K562 (cell line): ENCODE data around the gene ORC4. TPM values are rescaled to one million over a fixed set of nuclear protein-coding genes. Genes with fewer than 3 reads are reported as not detected.
A peak's percentile ranks its signal among the peaks of the same experiment; 100 is the strongest.

Source experiments
- ATAC-seq: fragments of 200-7000 bp; cut with Tn5 transposase; 3 replicates; pipeline ENCODE4 v1.9.1; 2020; ENCODE audit warnings: moderate library complexity
- BruUV-seq: library from RNA; stranded (reverse); fragments of 400-500 nt; replicated peaks from 2 replicates; lab custom pipeline; 2021; lab: Mats Ljungman, UMichigan
- CTCF ChIA-PET: fragments of 300-600 bp; formaldehyde crosslinking; extraction: SDS; loops from one replicate; lab custom pipeline; 2021; ENCODE audit warnings: low intra/inter-chr PET ratio; lab: Yijun Ruan, JAX
- POLR2A ChIA-PET: fragments of 300-600, 350-650 bp; sonication (Branson Sonifier 250); formaldehyde crosslinking; extraction: SDS; loops from one replicate; lab custom pipeline; 2021; ENCODE audit warnings: antibody characterized with exemption, inconsistent platforms; lab: Yijun Ruan, JAX
- DNase-seq, 4 experiments: peaks; one replicate each; pipeline versions ENCODE4 v3.0.0 to v3.0.0-alpha.2; 2011 to 2018; ENCODE audit warnings: low spot score in 3 of 4, mixed read lengths in 3 of 4; ENCODE audit errors: extremely low read depth in 1 of 4
- FAIRE-seq: peaks from 2 replicates; lab custom pipeline; 2011; peaks lifted over from hg19 to GRCh38; lab: Jason Lieb, UNC
- H2AFZ ChIP-seq: 2 replicates; pipeline ENCODE4 v1.6.0; 2011; ENCODE audit warnings: low read depth, low read length, control low read depth, inconsistent platforms
- H3K27ac ChIP-seq: fragments of 200-600 bp; 3 replicates; pipeline ENCODE4 v1.8.0; 2011; ENCODE audit warnings: low read depth, mild to moderate bottlenecking, control low read depth, inconsistent platforms, low read length, moderate library complexity, mixed read lengths; ENCODE audit errors: extremely low read depth
- H3K27me3 ChIP-seq, 2 experiments: fragments of 300-600 bp in 1 of 2; 2 replicates in 1 of 2; 3 replicates in 1 of 2; pipeline versions ENCODE4 v1.6.0 to v1.8.0; 2011; ENCODE audit warnings: inconsistent platforms in 2 of 2, low read length in 2 of 2, mild to moderate bottlenecking in 1 of 2, mixed read lengths in 1 of 2, moderate library complexity in 1 of 2; ENCODE audit not compliant: control insufficient read depth in 2 of 2, insufficient read depth in 2 of 2
- H3K36me3 ChIP-seq: fragments of 300-600 bp; 3 replicates; pipeline ENCODE4 v1.8.0; 2011; ENCODE audit warnings: mild to moderate bottlenecking, low read length, inconsistent platforms; ENCODE audit not compliant: control insufficient read depth, insufficient read depth
- H3K4me1 ChIP-seq, 2 experiments: fragments of 200-600 bp in 1 of 2; replicated peaks in 1 of 2; 2 replicates in 1 of 2; 3 replicates in 1 of 2; pipeline versions ENCODE4 v1.5.1 to v1.8.0; 2011; ENCODE audit warnings: inconsistent platforms in 2 of 2, low read length in 2 of 2, mild to moderate bottlenecking in 1 of 2, mixed read lengths in 1 of 2, moderate library complexity in 1 of 2; ENCODE audit not compliant: control insufficient read depth in 2 of 2, insufficient read depth in 2 of 2
- H3K4me2 ChIP-seq: 2 replicates; pipeline ENCODE4 v1.6.1; 2011; ENCODE audit warnings: low read length, control low read depth, inconsistent platforms, mixed read lengths; ENCODE audit not compliant: insufficient read depth
- H3K4me3 ChIP-seq: fragments of 200-600 bp; sonication (generic), shearing (Covaris generic); 2 replicates; pipeline ENCODE4 v1.5.1; 2016; ENCODE audit warnings: control low read depth, inconsistent platforms
- H3K79me2 ChIP-seq: fragments of 200-600 bp; 3 replicates; pipeline ENCODE4 v1.8.0; 2011; ENCODE audit warnings: low read length, inconsistent platforms; ENCODE audit not compliant: control insufficient read depth, insufficient read depth
- H3K9ac ChIP-seq, 2 experiments: 2 replicates each; pipeline versions ENCODE4 v1.6.0 to v1.6.1; 2011; ENCODE audit warnings: low read depth in 2 of 2, low read length in 2 of 2, control low read depth in 1 of 2, inconsistent platforms in 1 of 2, mild to moderate bottlenecking in 1 of 2, mixed read lengths in 1 of 2; ENCODE audit not compliant: insufficient read depth in 1 of 2
- H3K9me1 ChIP-seq: one replicate; pipeline ENCODE4 v1.6.0; 2011; ENCODE audit warnings: inconsistent platforms, mild to moderate bottlenecking, low read length, moderate library complexity; ENCODE audit not compliant: control insufficient read depth, insufficient read depth
- H3K9me3 ChIP-seq: replicated peaks from 2 replicates; pipeline ENCODE4 v1.5.1; 2011; ENCODE audit warnings: low read depth, low read length, inconsistent platforms; ENCODE audit not compliant: control insufficient read depth, insufficient read depth
- H4K20me1 ChIP-seq: replicated peaks from 2 replicates; pipeline ENCODE4 v1.6.1; 2011; ENCODE audit warnings: low read length, inconsistent platforms, mixed read lengths; ENCODE audit not compliant: control insufficient read depth, insufficient read depth
- BCL6 ChIP-seq: fragments of 250-450 bp; sonication (Bioruptor Pico); IDR thresholded peaks from 2 replicates; pipeline ENCODE4 v1.4.0; 2020
- BMI1 ChIP-seq: fragments of 150-350 bp; IDR thresholded peaks from 2 replicates; pipeline ENCODE4 v1.6.1; 2014; ENCODE audit warnings: low read length
- DACH1 ChIP-seq: fragments of 450-650 bp; IDR thresholded peaks from 2 replicates; pipeline ENCODE4 v1.6.1; 2018; ENCODE audit not compliant: partially characterized antibody
- ETV6 ChIP-seq, 3 experiments: fragments of 150-350 bp in 1 of 3; sonication (generic) in 1 of 3; formaldehyde crosslinking in 1 of 3; IDR thresholded peaks; 2 replicates each; pipeline versions ENCODE4 v1.6.1 to v1.8.0; 2014 to 2022; ENCODE audit warnings: borderline replicate concordance in 2 of 3, low read depth in 2 of 3, antibody characterized with exemption in 1 of 3, low read length in 1 of 3, mild to moderate bottlenecking in 1 of 3, missing genetic modification reagents in 1 of 3
- LEF1 ChIP-seq: fragments of 450-650 bp; IDR thresholded peaks from 2 replicates; pipeline ENCODE4 v1.6.1; 2016; ENCODE audit warnings: mild to moderate bottlenecking
- MAFF ChIP-seq: IDR thresholded peaks from 2 replicates; pipeline ENCODE4 v1.6.1; 2012; ENCODE audit warnings: low read length, improper control_type of control experiment
- MTA1 ChIP-seq: fragments of 450-650 bp; IDR thresholded peaks from 2 replicates; pipeline ENCODE4 v1.6.1; 2017; ENCODE audit warnings: borderline replicate concordance
- MYNN ChIP-seq, 2 experiments: sonication (generic); formaldehyde crosslinking in 1 of 2; IDR thresholded peaks; 2 replicates each; pipeline versions ENCODE4 v1.5.0 to v1.6.1; 2016 to 2020; ENCODE audit warnings: antibody characterized with exemption in 1 of 2, missing genetic modification reagents in 1 of 2
- NBN ChIP-seq: fragments of 450-650 bp; IDR thresholded peaks from 2 replicates; pipeline ENCODE4 v1.6.1; 2016; ENCODE audit warnings: low read depth, mild to moderate bottlenecking
- NFE2 ChIP-seq: IDR thresholded peaks from 2 replicates; pipeline ENCODE4 v1.6.1; 2014; ENCODE audit warnings: antibody characterized with exemption, low read depth
- RB1 ChIP-seq: fragments of 450-650 bp; IDR thresholded peaks from 2 replicates; pipeline ENCODE4 v1.6.1; 2017; ENCODE audit warnings: low read depth, mild to moderate bottlenecking
- RBM39 ChIP-seq: fragments of 200-400 bp; formaldehyde crosslinking; optimal IDR thresholded peaks from 2 replicates; pipeline ENCODE3; 2018; ENCODE audit warnings: low read depth, low read length
- TCF3 ChIP-seq: sonication (generic); formaldehyde crosslinking; IDR thresholded peaks from 2 replicates; pipeline ENCODE4 v1.4.0; 2020; ENCODE audit warnings: mild to moderate bottlenecking, missing genetic modification reagents
- TRIM28 ChIP-seq: fragments of 450-650 bp; IDR thresholded peaks from 2 replicates; pipeline ENCODE4 v1.6.1; 2017
- YBX1 ChIP-seq: fragments of 450-650 bp; IDR thresholded peaks from 2 replicates; pipeline ENCODE4 v1.7.1; 2016; ENCODE audit warnings: mild to moderate bottlenecking
- ZBTB17 ChIP-seq: fragments of 450-650 bp; formaldehyde crosslinking; IDR thresholded peaks from 2 replicates; pipeline ENCODE4 v1.4.0; 2020; ENCODE audit warnings: mild to moderate bottlenecking
- ZFX ChIP-seq: sonication (generic); formaldehyde crosslinking; IDR thresholded peaks from 2 replicates; pipeline ENCODE4 v1.8.0; 2022; ENCODE audit warnings: mild to moderate bottlenecking, missing genetic modification reagents, moderate library complexity
- ZNF347 ChIP-seq: fragments of 450-650 bp; formaldehyde crosslinking; IDR thresholded peaks from 2 replicates; pipeline ENCODE4 v1.4.0; 2020; ENCODE audit warnings: low read depth, mild to moderate bottlenecking, moderate library complexity
- ZNF41 ChIP-seq: fragments of 250-450 bp; sonication (Bioruptor Pico); conservative IDR thresholded peaks from 2 replicates; pipeline ENCODE4 v1.4.0; 2020; ENCODE audit warnings: mild to moderate bottlenecking
- ZNF507 ChIP-seq: conservative IDR thresholded peaks from 2 replicates; pipeline ENCODE4 v1.6.1; 2017; ENCODE audit warnings: missing genetic modification characterization, missing compliant biosample characterization
- ZNF76 ChIP-seq: fragments of 250-450 bp; sonication (Bioruptor Pico); IDR thresholded peaks from 2 replicates; pipeline ENCODE4 v1.4.0; 2020; ENCODE audit warnings: mild to moderate bottlenecking, moderate library complexity, borderline replicate concordance
- WGBS: fragments of 100-300 bp; shearing (Covaris generic); methylation state at CpG from one replicate; pipeline ENCODE4 v1.1.6; 2016; ENCODE audit warnings: low coverage, mixed read lengths; ENCODE audit not compliant: insufficient coverage; ENCODE audit errors: missing lambda C conversion rate; 5-methylcytosine and 5-hydroxymethylcytosine counted together
- in situ Hi-C: fragments of 300-500 bp; cut with MboI; formaldehyde crosslinking; loops from 4 replicates; pipeline ENCODE4 v1.15.0; 2018; ENCODE audit warnings: inconsistent platforms, mixed read lengths
- intact Hi-C: fragments of 100-400 bp; cut with micrococcal nuclease; formaldehyde crosslinking; loops from 2 replicates; pipeline ENCODE4 v1.14.2; 2022
- polyA plus RNA-seq, 8 experiments: library from polyadenylated mRNA; depleted of rRNA in 4 of 8; stranded (reverse) in 5 of 8; unstranded in 3 of 8; fragments of >200 nt; fragmentation: Nextera tagmentation in 2 of 8; fragmentation: Illumina TruSeq in 1 of 8; extraction: Ambion mirVana in 2 of 8; extraction: Trizol in 1 of 8; gene quantifications; 2 replicates each; pipeline versions ENCODE4 v1.2.1 to v1.2.3, GENCODE V29; 2011 to 2014; ENCODE audit warnings: inconsistent platforms in 1 of 8, missing spikeins in 1 of 8
- total RNA-seq, 7 experiments: library from RNA; depleted of rRNA in 6 of 7; stranded (reverse); fragments of >200 nt in 6 of 7; fragmentation: Illumina TruSeq in 2 of 7; extraction: Trizol in 2 of 7; gene quantifications; 2 replicates each; pipeline versions ENCODE4 v1.2.1 to v1.2.3, GENCODE V29; 2011 to 2021; ENCODE audit warnings: low replicate concordance in 1 of 7

Gene ORC4
- total and polyA plus RNA-seq, 9 of the 15 experiments (the other 6 are each of a cell fraction or from before 2014, with no cell fraction given): 58.6 to 100 (median 70.5) TPM

DNA sequence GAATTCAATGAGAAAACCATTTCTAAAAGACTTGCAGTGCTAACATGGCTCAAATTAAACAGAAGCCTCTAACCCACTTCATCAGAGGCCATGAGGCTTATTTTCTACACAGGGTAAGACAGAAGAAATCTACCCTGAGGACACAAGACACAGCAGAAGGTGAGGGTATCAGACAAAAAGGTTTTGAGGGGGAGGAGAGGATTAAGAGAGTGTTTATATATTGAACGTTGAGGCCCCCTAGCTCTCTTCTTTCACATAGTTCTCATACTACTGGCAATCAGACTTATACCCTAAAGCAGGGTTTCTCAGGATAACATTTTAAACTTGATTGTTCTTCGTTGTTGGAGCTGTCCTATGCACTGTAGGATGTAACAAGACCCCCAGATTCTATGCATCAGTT, 21.4 kb downstream of the ORC4 start (continued):
- TF ChIP-seq DACH1 (no peak), YBX1 (no peak), NFE2 (no peak), ZNF347 (CRISPR knock-in tag) (no peak), NBN (no peak)

DNA sequence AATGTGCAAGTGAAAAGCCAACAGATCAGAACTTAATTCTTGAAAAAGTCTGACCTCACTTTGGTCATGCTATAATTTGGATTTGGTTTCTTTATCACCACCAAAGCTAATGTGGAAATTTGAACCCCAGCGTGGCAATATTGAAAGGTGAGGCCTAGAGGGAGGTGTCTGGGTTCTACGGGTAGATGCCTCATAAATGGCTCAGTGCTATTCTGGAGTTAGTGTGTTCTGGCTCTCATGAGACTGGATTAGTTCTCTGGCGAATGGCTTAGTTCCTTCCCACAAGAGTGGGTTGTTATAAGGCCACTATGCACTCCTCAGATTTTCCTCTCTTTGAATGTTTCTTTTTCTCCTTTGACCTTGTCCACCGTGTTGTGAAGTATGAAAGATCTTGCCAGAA, 22.3 kb downstream of the ORC4 start:
- no peaks in the 10 kb centered on the region for H3K4me1 ChIP-seq
- POLR2A ChIA-PET: no interaction called here
- TF ChIP-seq LEF1 (no peak), ZNF41 (CRISPR knock-in tag) (no peak), BCL6 (CRISPR knock-in tag) (no peak), MYNN (IDR thresholded peaks at IDR 0.05) (no peak), MYNN (CRISPR knock-in tag; IDR thresholded peaks at IDR 0.05) (no peak), RBM39 (no peak), RB1 (no peak), TCF3 (CRISPR knock-in tag) (no peak), TRIM28 (no peak), ZFX (CRISPR knock-in tag) (no peak), ETV6 (IDR thresholded peaks at IDR 0.05; ENCODE audit: borderline replicate concordance in 1 of 2, low read depth in 2 of 2, low read length in 1 of 2) (no peak), ETV6 (CRISPR knock-in tag; IDR thresholded peaks at IDR 0.05; ENCODE audit: borderline replicate concordance) (no peak), MTA1 (no peak), ZNF507 (tag) (no peak), BMI1 (no peak), ZNF76 (CRISPR knock-in tag) (no peak), ZBTB17 (no peak), MAFF (no peak)
- no peak overlapping the region for H3K27ac ChIP-seq
- FAIRE-seq: peak; percentile 32
- in situ Hi-C loops: loop anchor here (10.0 kb wide), 1 partner anchor 207 kb away; no protein-coding TSS in a partner anchor
- peaks cover 5% of the 10 kb centered on the region; the same call in 2 of the 3 replicates for H3K36me3 ChIP-seq
- no peaks in the 10 kb centered on the region for H3K9me1 ChIP-seq
- 87% methylated on average over 4 of the region's 4 CpGs for WGBS
- no peak overlapping the region for H2AFZ ChIP-seq
- peaks cover 3% of the 10 kb centered on the region; the same call in 1 of the 2 replicates for H3K9me3 ChIP-seq
- no peaks in the 10 kb centered on the region for H4K20me1 ChIP-seq
- H3K27me3 ChIP-seq: no peaks in the 10 kb centered on the region
- CTCF ChIA-PET: no interaction called here
- H3K79me2 ChIP-seq: peaks cover 74% of the 10 kb centered on the region
- DNase-seq: no peak
- intact Hi-C loops: no loop called here
- H3K4me3 ChIP-seq: no peak overlapping the region
- no TSS peak for BruUV-seq
- no peak overlapping the region for H3K4me2 ChIP-seq
- no peak for ATAC-seq
- no peak overlapping the region for H3K9ac ChIP-seq
